Measurements from ENCODE around the gene FLAD1. TPM values are rescaled to one million over a fixed set of nuclear protein-coding genes. Genes with fewer than 3 reads are reported as not detected.
"Not testable (repeated sequence)": the region's sequence is repeated elsewhere in the genome, so short reads cannot be mapped to it uniquely, and the experiment has no call there.

FLAD1 gene
- total RNA-seq, 1 donor from 2014 or later, result 69.0 TPM

- CTCF ChIA-PET, result interaction anchor here (0.9 to 3.0 kb wide), 3 partner anchors 14 to 32 kb away, joined by 3 to 14 read pairs (median 3); partner anchors contain the start of gene PYGO2
- TF ChIP-seq CTCF (IDR thresholded peaks at IDR 0.05), result no peak
- Mint-ChIP-seq H3K36me3 (ENCODE audit: low read depth) (peaks cover 29% of the 10 kb centered on the region), H3K4me3 (no peak within 1 kb of the TSS), H3K9me3 (no peaks in the 10 kb centered on the region), H3K27ac (no peak within 1 kb of the TSS), H3K4me1 (peaks cover 13% of the 10 kb centered on the region), H3K27me3 (no peaks in the 10 kb centered on the region)
- POLR2A ChIA-PET, result interaction anchor here (0.5 to 2.5 kb wide), 7 partner anchors 10 to 57 kb away, joined by 3 to 11 read pairs (median 5); partner anchors contain the start of genes ADAM15, CKS1B and FLAD1
- intact Hi-C loops (cut with micrococcal nuclease), result loop anchor here (1.0 kb wide), 1 partner anchor 10 kb away; the partner anchor contains the start of gene FLAD1
- DNase-seq (no peak), ATAC-seq (ENCODE audit: low read depth) (no peak)
Measured at GRCh38 chr1:154993572-154994268, 10.6 kb downstream of the FLAD1 start, which contains the start of gene LENEP. TSS of gene LENEP (plus strand) at chr1:154993586. CDS start at chr1:154993608, 22 bp downstream.

GRCh38 chr1:154994269-154994587 lies 11.1 kb downstream of the FLAD1 start:
- ChIA-PET POLR2A (interaction anchor here (1.0 to 2.5 kb wide), 4 partner anchors 11 to 57 kb away, joined by 3 to 11 read pairs (median 8); partner anchors contain the start of genes ADAM15, CKS1B and FLAD1), CTCF (interaction anchor here (1.0 to 3.0 kb wide), 2 partner anchors 13 to 22 kb away, joined by 3 to 14 read pairs; no protein-coding TSS in a partner anchor)
- H3K27me3 Mint-ChIP-seq, result no peaks in the 10 kb centered on the region
- TF ChIP-seq CTCF (IDR thresholded peaks at IDR 0.05), result no peak
- H3K4me1 Mint-ChIP-seq, result peaks cover 14% of the 10 kb centered on the region
- DNase-seq (no peak), ATAC-seq (ENCODE audit: low read depth) (no peak)
- no peaks in the 10 kb centered on the region for H3K9me3 Mint-ChIP-seq
- no peak overlapping the region for H3K27ac Mint-ChIP-seq
- H3K36me3 Mint-ChIP-seq (ENCODE audit: low read depth), result peaks cover 24% of the 10 kb centered on the region
- no peak overlapping the region for H3K4me3 Mint-ChIP-seq
- intact Hi-C loops (cut with micrococcal nuclease), result loop anchor here (1.0 kb wide), 1 partner anchor 11 kb away; the partner anchor contains the start of gene FLAD1

DNA sequence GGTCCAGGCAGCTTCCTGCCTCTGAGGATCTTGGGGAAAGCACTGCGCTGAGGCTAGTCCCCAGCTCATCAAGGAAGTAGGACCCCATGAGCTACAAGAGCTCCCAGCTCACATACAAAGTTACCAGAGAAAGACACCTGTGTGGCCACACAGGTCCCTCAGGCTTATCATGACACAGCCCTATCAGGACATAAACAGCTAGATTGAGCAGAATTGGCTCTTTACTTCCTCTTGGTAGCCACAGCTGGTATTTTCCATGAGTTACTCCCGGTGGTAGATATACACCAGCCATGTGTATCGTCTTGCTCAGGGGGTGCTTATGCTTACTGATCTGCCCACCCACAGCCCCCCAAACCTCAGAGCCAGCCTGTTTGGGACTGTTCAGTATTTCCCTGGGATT lies 11.4 kb downstream of the FLAD1 start:
- Mint-ChIP-seq H3K27ac (no peak overlapping the region), H3K36me3 (ENCODE audit: low read depth) (peaks cover 21% of the 10 kb centered on the region), H3K4me3 (no peak overlapping the region), H3K9me3 (no peaks in the 10 kb centered on the region), H3K27me3 (no peaks in the 10 kb centered on the region), H3K4me1 (peaks cover 14% of the 10 kb centered on the region)
- CTCF ChIA-PET, result interaction anchor here (3.0 kb wide), 1 partner anchor 22 kb away, joined by 14 read pairs; no protein-coding TSS in a partner anchor
- POLR2A ChIA-PET, result interaction anchor here (0.6 to 2.5 kb wide), 5 partner anchors 11 to 56 kb away, joined by 3 to 11 read pairs (median 8); partner anchors contain the start of genes ADAM15, CKS1B and FLAD1
- intact Hi-C loops (cut with micrococcal nuclease), result loop anchor here (1.0 kb wide), 1 partner anchor 11 kb away; the partner anchor contains the start of gene FLAD1
- TF ChIP-seq CTCF (IDR thresholded peaks at IDR 0.05), result no peak
- DNase-seq, result no peak
- no peak for ATAC-seq (ENCODE audit: low read depth)

DNA sequence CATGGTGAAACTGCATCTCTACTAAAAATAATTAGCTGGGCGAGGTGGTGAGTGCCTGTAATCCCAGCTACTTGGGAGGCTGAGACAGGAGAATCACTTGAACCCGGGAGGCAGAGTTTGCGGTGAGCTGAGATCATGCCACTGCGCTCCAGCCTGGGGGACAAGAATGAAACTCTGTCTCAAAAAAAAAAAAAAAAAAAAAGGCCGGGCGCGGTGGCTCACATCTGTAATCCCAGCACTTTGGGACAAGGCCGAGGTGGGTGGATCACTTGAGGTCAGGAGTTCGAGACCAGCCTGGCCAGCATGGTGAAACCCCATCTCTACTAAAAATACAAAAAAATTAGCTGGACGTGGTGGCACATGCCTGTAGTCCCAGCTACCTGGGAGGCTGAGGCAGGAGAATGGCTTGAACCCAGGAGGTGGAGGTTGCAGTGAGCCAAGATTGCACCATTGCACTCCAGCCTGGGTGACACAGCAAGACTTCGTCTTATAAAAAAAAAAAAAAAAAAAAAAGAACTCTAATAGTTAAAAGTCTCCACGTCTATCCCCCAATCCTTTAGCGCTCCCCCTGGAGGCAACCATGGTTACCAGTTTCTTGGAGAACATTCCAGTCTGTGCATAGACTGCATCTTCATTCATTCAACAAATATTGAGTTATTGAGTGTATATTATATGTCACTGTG lies 12.3 kb downstream of the FLAD1 start:
- H3K27ac Mint-ChIP-seq; H3K4me3 Mint-ChIP-seq; DNase-seq; ATAC-seq (ENCODE audit: low read depth); H3K27me3 Mint-ChIP-seq; intact Hi-C loops (cut with micrococcal nuclease); H3K9me3 Mint-ChIP-seq: not testable (repeated sequence)
- POLR2A ChIA-PET, result interaction anchor here (0.5 to 1.9 kb wide), 6 partner anchors 12 to 1056 kb away, joined by 3 to 9 read pairs (median 5); partner anchors contain the start of genes CKS1B and FLAD1
- CTCF ChIA-PET, result interaction anchor here (3.0 kb wide), 1 partner anchor 21 kb away, joined by 14 read pairs; no protein-coding TSS in a partner anchor
- H3K4me1 Mint-ChIP-seq, result peaks cover 21% of the 10 kb centered on the region
- peaks cover 12% of the 10 kb centered on the region for H3K36me3 Mint-ChIP-seq (ENCODE audit: low read depth)

GRCh38 chr1:154996966-154997701 lies 14.0 kb downstream of the FLAD1 start:
- POLR2A ChIA-PET, result interaction anchor here (0.7 to 1.9 kb wide), 4 partner anchors 11 to 24 kb away, joined by 4 to 7 read pairs (median 6); partner anchors contain the start of gene FLAD1
- Mint-ChIP-seq H3K27me3 (no peaks in the 10 kb centered on the region), H3K9me3 (no peaks in the 10 kb centered on the region), H3K4me1 (peaks cover 21% of the 10 kb centered on the region), H3K36me3 (ENCODE audit: low read depth) (peaks cover 10% of the 10 kb centered on the region), H3K27ac (no peak overlapping the region), H3K4me3 (no peak overlapping the region)
- DNase-seq, result no peak
- intact Hi-C loops (cut with micrococcal nuclease), result no loop called here
- ATAC-seq (ENCODE audit: low read depth), result no peak
- TF ChIP-seq CTCF (IDR thresholded peaks at IDR 0.05), result no peak
- CTCF ChIA-PET, result interaction anchor here (1.0 kb wide), 1 partner anchor 21 kb away, joined by 3 read pairs; no protein-coding TSS in a partner anchor

All from activated B cell treated with CpG ODN at 0.5 μM for 24 hours (primary cell).